ENCODE data around the gene CCR6.

CCR6 gene

GRCh38 chr6:167146977-167147376 is 24.1 kb downstream of the CCR6 start:
- CTCF ChIA-PET = interaction anchor here (1.0 to 1.1 kb wide), 2 partner anchors 99 to 149 kb away, joined by 3 to 4 read pairs; no protein-coding TSS in a partner anchor
- H3K4me3 ChIP-seq (ENCODE audit: control insufficient read depth in 1 of 7, extremely low read depth in 1 of 7, insufficient read depth in 4 of 7, low read depth in 2 of 7, low read length in 6 of 7) = peak overlapping the region in 4 of 7 experiments; percentile 8 to 72 (median 48)
- no peak for DNase-seq
- H3K4me1 ChIP-seq (ENCODE audit: control extremely low read depth in 1 of 4, control insufficient read depth in 4 of 4, insufficient read depth in 4 of 4, low read length in 3 of 4) = peaks cover 0 to 4% (median under 1%) of the 10 kb centered on the region in 4 experiments
- WGBS (ENCODE audit: insufficient coverage) = 84% methylated on average over 16 of the region's 16 CpGs
- peaks cover 0 to 2% (median 0%) of the 10 kb centered on the region in 5 experiments for H3K9me3 ChIP-seq (ENCODE audit: control extremely low read depth in 1 of 5, control insufficient read depth in 4 of 5, insufficient read depth in 2 of 5, low read depth in 1 of 5, low read length in 4 of 5)
- H3K27ac ChIP-seq (ENCODE audit: insufficient read depth in 1 of 2, low read depth in 1 of 2, low read length in 2 of 2, poor library complexity in 1 of 2, severe bottlenecking in 2 of 2) = no peak overlapping the region
- POLR2A ChIA-PET = no interaction called here
- no peaks in the 10 kb centered on the region for H3K36me3 ChIP-seq (ENCODE audit: control insufficient read depth in 4 of 4, insufficient read depth in 4 of 4, low read length in 3 of 4)
- H3K27me3 ChIP-seq (replicated peaks in 2 of 5; ENCODE audit: control insufficient read depth in 4 of 5, insufficient read depth in 5 of 5, low read length in 4 of 5) = no peaks in the 10 kb centered on the region

- Histone ChIP-seq H3K9me3 (ENCODE audit: control extremely low read depth in 1 of 5, control insufficient read depth in 4 of 5, insufficient read depth in 2 of 5, low read depth in 1 of 5, low read length in 4 of 5) (peaks cover 0 to 2% (median 0%) of the 10 kb centered on the region in 5 experiments), H3K27ac (ENCODE audit: insufficient read depth in 1 of 2, low read depth in 1 of 2, low read length in 2 of 2, poor library complexity in 1 of 2, severe bottlenecking in 2 of 2) (no peak overlapping the region), H3K36me3 (ENCODE audit: control insufficient read depth in 4 of 4, insufficient read depth in 4 of 4, low read length in 3 of 4) (no peaks in the 10 kb centered on the region), H3K27me3 (replicated peaks in 2 of 5; ENCODE audit: control insufficient read depth in 4 of 5, insufficient read depth in 5 of 5, low read length in 4 of 5) (no peaks in the 10 kb centered on the region), H3K4me3 (ENCODE audit: control insufficient read depth in 1 of 7, extremely low read depth in 1 of 7, insufficient read depth in 4 of 7, low read depth in 2 of 7, low read length in 6 of 7) (no peak overlapping the region), H3K4me1 (ENCODE audit: control extremely low read depth in 1 of 4, control insufficient read depth in 4 of 4, insufficient read depth in 4 of 4, low read length in 3 of 4) (peaks cover 0 to 4% (median under 1%) of the 10 kb centered on the region in 4 experiments)
- DNase-seq = peak in 2 of 3 donors; percentile 40 to 48
- ChIA-PET POLR2A (no interaction called here), CTCF (no interaction called here)
These were observed 25.1 kb downstream of the CCR6 start for GRCh38 chr6:167148021-167148420.

GRCh38 chr6:167148997-167149396 is 26.1 kb downstream of the CCR6 start:
- no peak overlapping the region for H3K4me3 ChIP-seq (ENCODE audit: control insufficient read depth in 1 of 7, extremely low read depth in 1 of 7, insufficient read depth in 4 of 7, low read depth in 2 of 7, low read length in 6 of 7)
- WGBS (ENCODE audit: insufficient coverage) = 94% methylated on average over 5 of the region's 5 CpGs
- H3K4me1 ChIP-seq (ENCODE audit: control extremely low read depth in 1 of 4, control insufficient read depth in 4 of 4, insufficient read depth in 4 of 4, low read length in 3 of 4) = peaks cover 0 to 4% (median 2%) of the 10 kb centered on the region in 4 experiments
- DNase-seq = no peak
- no peak overlapping the region for H3K27ac ChIP-seq (ENCODE audit: insufficient read depth in 1 of 2, low read depth in 1 of 2, low read length in 2 of 2, poor library complexity in 1 of 2, severe bottlenecking in 2 of 2)
- peaks cover 0 to 4% (median 0%) of the 10 kb centered on the region in 5 experiments for H3K27me3 ChIP-seq (replicated peaks in 2 of 5; ENCODE audit: control insufficient read depth in 4 of 5, insufficient read depth in 5 of 5, low read length in 4 of 5)
- ChIA-PET CTCF (no interaction called here), POLR2A (no interaction called here)
- H3K36me3 ChIP-seq (ENCODE audit: control insufficient read depth in 4 of 4, insufficient read depth in 4 of 4, low read length in 3 of 4) = no peaks in the 10 kb centered on the region
- peaks cover 0 to 2% (median 0%) of the 10 kb centered on the region in 5 experiments for H3K9me3 ChIP-seq (ENCODE audit: control extremely low read depth in 1 of 5, control insufficient read depth in 4 of 5, insufficient read depth in 2 of 5, low read depth in 1 of 5, low read length in 4 of 5)

GRCh38 chr6:167150941-167151549 is 28.1 kb downstream of the CCR6 start:
- POLR2A ChIA-PET = no interaction called here
- H3K4me3 ChIP-seq (ENCODE audit: control insufficient read depth in 1 of 7, extremely low read depth in 1 of 7, insufficient read depth in 4 of 7, low read depth in 2 of 7, low read length in 6 of 7) = no peak overlapping the region
- no peak for DNase-seq
- H3K36me3 ChIP-seq (ENCODE audit: control insufficient read depth in 4 of 4, insufficient read depth in 4 of 4, low read length in 3 of 4) = no peaks in the 10 kb centered on the region
- peaks cover 0 to 8% (median 0%) of the 10 kb centered on the region in 5 experiments for H3K27me3 ChIP-seq (replicated peaks in 2 of 5; ENCODE audit: control insufficient read depth in 4 of 5, insufficient read depth in 5 of 5, low read length in 4 of 5)
- CTCF ChIA-PET = interaction anchor here (1.3 to 1.7 kb wide), 2 partner anchors 8 to 9 kb away, joined by 4 to 7 read pairs; no protein-coding TSS in a partner anchor
- WGBS (ENCODE audit: insufficient coverage) = 94% methylated on average over 2 of the region's 6 CpGs
- peaks cover 0 to 4% (median 2%) of the 10 kb centered on the region in 4 experiments for H3K4me1 ChIP-seq (ENCODE audit: control extremely low read depth in 1 of 4, control insufficient read depth in 4 of 4, insufficient read depth in 4 of 4, low read length in 3 of 4)
- H3K9me3 ChIP-seq (ENCODE audit: control extremely low read depth in 1 of 5, control insufficient read depth in 4 of 5, insufficient read depth in 2 of 5, low read depth in 1 of 5, low read length in 4 of 5) = no peaks in the 10 kb centered on the region
- no peak overlapping the region for H3K27ac ChIP-seq (ENCODE audit: insufficient read depth in 1 of 2, low read depth in 1 of 2, low read length in 2 of 2, poor library complexity in 1 of 2, severe bottlenecking in 2 of 2)

- 90% methylated on average over 6 of the region's 7 CpGs for WGBS (ENCODE audit: insufficient coverage)
- Histone ChIP-seq H3K27ac (ENCODE audit: insufficient read depth in 1 of 2, low read depth in 1 of 2, low read length in 2 of 2, poor library complexity in 1 of 2, severe bottlenecking in 2 of 2) (no peak overlapping the region), H3K27me3 (replicated peaks in 2 of 5; ENCODE audit: control insufficient read depth in 4 of 5, insufficient read depth in 5 of 5, low read length in 4 of 5) (peaks cover 0 to 8% (median 0%) of the 10 kb centered on the region in 5 experiments), H3K4me3 (ENCODE audit: control insufficient read depth in 1 of 7, extremely low read depth in 1 of 7, insufficient read depth in 4 of 7, low read depth in 2 of 7, low read length in 6 of 7) (no peak overlapping the region), H3K4me1 (ENCODE audit: control extremely low read depth in 1 of 4, control insufficient read depth in 4 of 4, insufficient read depth in 4 of 4, low read length in 3 of 4) (peaks cover 0 to 4% (median 2%) of the 10 kb centered on the region in 4 experiments), H3K9me3 (ENCODE audit: control extremely low read depth in 1 of 5, control insufficient read depth in 4 of 5, insufficient read depth in 2 of 5, low read depth in 1 of 5, low read length in 4 of 5) (no peaks in the 10 kb centered on the region), H3K36me3 (ENCODE audit: control insufficient read depth in 4 of 4, insufficient read depth in 4 of 4, low read length in 3 of 4) (no peaks in the 10 kb centered on the region)
- ChIA-PET POLR2A (no interaction called here), CTCF (interaction anchor here (1.3 to 1.7 kb wide), 2 partner anchors 8 to 10 kb away, joined by 4 to 7 read pairs; no protein-coding TSS in a partner anchor)
- DNase-seq = no peak
These were observed 28.8 kb downstream of the CCR6 start for GRCh38 chr6:167151648-167152047.

GRCh38 chr6:167152862-167153261 is 30.0 kb downstream of the CCR6 start:
- Histone ChIP-seq H3K36me3 (ENCODE audit: control insufficient read depth in 4 of 4, insufficient read depth in 4 of 4, low read length in 3 of 4) (no peaks in the 10 kb centered on the region), H3K27me3 (replicated peaks in 2 of 5; ENCODE audit: control insufficient read depth in 4 of 5, insufficient read depth in 5 of 5, low read length in 4 of 5) (peaks cover 0 to 8% (median 0%) of the 10 kb centered on the region in 5 experiments), H3K4me3 (ENCODE audit: control insufficient read depth in 1 of 7, extremely low read depth in 1 of 7, insufficient read depth in 4 of 7, low read depth in 2 of 7, low read length in 6 of 7) (no peak overlapping the region), H3K4me1 (ENCODE audit: control extremely low read depth in 1 of 4, control insufficient read depth in 4 of 4, insufficient read depth in 4 of 4, low read length in 3 of 4) (peaks cover 0 to 4% (median 0%) of the 10 kb centered on the region in 4 experiments), H3K27ac (ENCODE audit: insufficient read depth in 1 of 2, low read depth in 1 of 2, low read length in 2 of 2, poor library complexity in 1 of 2, severe bottlenecking in 2 of 2) (no peak overlapping the region), H3K9me3 (ENCODE audit: control extremely low read depth in 1 of 5, control insufficient read depth in 4 of 5, insufficient read depth in 2 of 5, low read depth in 1 of 5, low read length in 4 of 5) (no peaks in the 10 kb centered on the region)
- CTCF ChIA-PET = interaction anchor here (1.7 kb wide), 1 partner anchor 9 kb away, joined by 4 read pairs; no protein-coding TSS in a partner anchor
- POLR2A ChIA-PET = no interaction called here
- 96% methylated on average over 4 of the region's 9 CpGs for WGBS (ENCODE audit: insufficient coverage)
- no peak for DNase-seq

GRCh38 chr6:167153521-167153959 is 30.6 kb downstream of the CCR6 start:
- peaks cover 0 to 8% (median 0%) of the 10 kb centered on the region in 5 experiments for H3K27me3 ChIP-seq (replicated peaks in 2 of 5; ENCODE audit: control insufficient read depth in 4 of 5, insufficient read depth in 5 of 5, low read length in 4 of 5)
- H3K4me1 ChIP-seq (ENCODE audit: control extremely low read depth in 1 of 4, control insufficient read depth in 4 of 4, insufficient read depth in 4 of 4, low read length in 3 of 4) = peaks cover 0 to 4% (median 0%) of the 10 kb centered on the region in 4 experiments
- peak overlapping the region in 1 of 7 experiments; percentile 4 for H3K4me3 ChIP-seq (ENCODE audit: control insufficient read depth in 1 of 7, extremely low read depth in 1 of 7, insufficient read depth in 4 of 7, low read depth in 2 of 7, low read length in 6 of 7)
- no peaks in the 10 kb centered on the region for H3K9me3 ChIP-seq (ENCODE audit: control extremely low read depth in 1 of 5, control insufficient read depth in 4 of 5, insufficient read depth in 2 of 5, low read depth in 1 of 5, low read length in 4 of 5)
- POLR2A ChIA-PET = no interaction called here
- 61% methylated on average over 13 of the region's 13 CpGs for WGBS (ENCODE audit: insufficient coverage)
- no peaks in the 10 kb centered on the region for H3K36me3 ChIP-seq (ENCODE audit: control insufficient read depth in 4 of 4, insufficient read depth in 4 of 4, low read length in 3 of 4)
- H3K27ac ChIP-seq (ENCODE audit: insufficient read depth in 1 of 2, low read depth in 1 of 2, low read length in 2 of 2, poor library complexity in 1 of 2, severe bottlenecking in 2 of 2) = no peak overlapping the region
- peak in 2 of 3 donors; percentile 60 to 71 for DNase-seq
- CTCF ChIA-PET = no interaction called here
